ENCODE results near the gene NUP210L. TPM values are rescaled to one million over a fixed set of nuclear protein-coding genes. Genes with fewer than 3 reads are reported as not detected.

NUP210L gene
- total and polyA plus RNA-seq, 2 of the 13 experiments (the other 11 are each of a cell fraction or from before 2014, with no cell fraction given) = not detected

- TF ChIP-seq ZNF574 (CRISPR knock-in tag; IDR thresholded peaks at IDR 0.05) = 0 out of 2 replicates have a peak, but pooled peaks have one; percentile 16
- TF ChIP-seq KAT7 (CRISPR knock-in tag; IDR thresholded peaks at IDR 0.05; ENCODE audit: borderline replicate concordance) = 0 out of 2 replicates have a peak, but pooled peaks have one; percentile 15
- no peak for TF ChIP-seq THYN1 (CRISPR knock-in tag; IDR thresholded peaks at IDR 0.05; ENCODE audit: borderline replicate concordance, low read depth)
- 0 out of 2 replicates have a peak, but pooled peaks have one; percentile 9 for TF ChIP-seq ZNF746 (CRISPR knock-in tag; IDR thresholded peaks at IDR 0.05)
- no peak; the same call in 1 of the 2 replicates for TF ChIP-seq EED (CRISPR knock-in tag; IDR thresholded peaks at IDR 0.05)
- TF ChIP-seq ZNF24 (IDR thresholded peaks at IDR 0.05) = no peak
- TF ChIP-seq, protein P1, sequence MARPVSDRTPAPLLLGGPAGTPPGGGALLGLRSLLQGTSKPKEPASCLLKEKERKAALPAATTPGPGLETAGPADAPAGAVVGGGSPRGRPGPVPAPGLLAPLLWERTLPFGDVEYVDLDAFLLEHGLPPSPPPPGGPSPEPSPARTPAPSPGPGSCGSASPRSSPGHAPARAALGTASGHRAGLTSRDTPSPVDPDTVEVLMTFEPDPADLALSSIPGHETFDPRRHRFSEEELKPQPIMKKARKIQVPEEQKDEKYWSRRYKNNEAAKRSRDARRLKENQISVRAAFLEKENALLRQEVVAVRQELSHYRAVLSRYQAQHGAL (CRISPR knock-in tag; IDR thresholded peaks at IDR 0.05; ENCODE audit: not compliant biosample characterization) = no peak
- no peak for TF ChIP-seq CBFB (CRISPR knock-in tag; IDR thresholded peaks at IDR 0.05)
- TF ChIP-seq ZNF432 (CRISPR knock-in tag; IDR thresholded peaks at IDR 0.05; ENCODE audit: borderline replicate concordance) = no peak
- no peak for TF ChIP-seq ZNF30 (CRISPR knock-in tag; IDR thresholded peaks at IDR 0.05)
- TF ChIP-seq, protein P2, sequence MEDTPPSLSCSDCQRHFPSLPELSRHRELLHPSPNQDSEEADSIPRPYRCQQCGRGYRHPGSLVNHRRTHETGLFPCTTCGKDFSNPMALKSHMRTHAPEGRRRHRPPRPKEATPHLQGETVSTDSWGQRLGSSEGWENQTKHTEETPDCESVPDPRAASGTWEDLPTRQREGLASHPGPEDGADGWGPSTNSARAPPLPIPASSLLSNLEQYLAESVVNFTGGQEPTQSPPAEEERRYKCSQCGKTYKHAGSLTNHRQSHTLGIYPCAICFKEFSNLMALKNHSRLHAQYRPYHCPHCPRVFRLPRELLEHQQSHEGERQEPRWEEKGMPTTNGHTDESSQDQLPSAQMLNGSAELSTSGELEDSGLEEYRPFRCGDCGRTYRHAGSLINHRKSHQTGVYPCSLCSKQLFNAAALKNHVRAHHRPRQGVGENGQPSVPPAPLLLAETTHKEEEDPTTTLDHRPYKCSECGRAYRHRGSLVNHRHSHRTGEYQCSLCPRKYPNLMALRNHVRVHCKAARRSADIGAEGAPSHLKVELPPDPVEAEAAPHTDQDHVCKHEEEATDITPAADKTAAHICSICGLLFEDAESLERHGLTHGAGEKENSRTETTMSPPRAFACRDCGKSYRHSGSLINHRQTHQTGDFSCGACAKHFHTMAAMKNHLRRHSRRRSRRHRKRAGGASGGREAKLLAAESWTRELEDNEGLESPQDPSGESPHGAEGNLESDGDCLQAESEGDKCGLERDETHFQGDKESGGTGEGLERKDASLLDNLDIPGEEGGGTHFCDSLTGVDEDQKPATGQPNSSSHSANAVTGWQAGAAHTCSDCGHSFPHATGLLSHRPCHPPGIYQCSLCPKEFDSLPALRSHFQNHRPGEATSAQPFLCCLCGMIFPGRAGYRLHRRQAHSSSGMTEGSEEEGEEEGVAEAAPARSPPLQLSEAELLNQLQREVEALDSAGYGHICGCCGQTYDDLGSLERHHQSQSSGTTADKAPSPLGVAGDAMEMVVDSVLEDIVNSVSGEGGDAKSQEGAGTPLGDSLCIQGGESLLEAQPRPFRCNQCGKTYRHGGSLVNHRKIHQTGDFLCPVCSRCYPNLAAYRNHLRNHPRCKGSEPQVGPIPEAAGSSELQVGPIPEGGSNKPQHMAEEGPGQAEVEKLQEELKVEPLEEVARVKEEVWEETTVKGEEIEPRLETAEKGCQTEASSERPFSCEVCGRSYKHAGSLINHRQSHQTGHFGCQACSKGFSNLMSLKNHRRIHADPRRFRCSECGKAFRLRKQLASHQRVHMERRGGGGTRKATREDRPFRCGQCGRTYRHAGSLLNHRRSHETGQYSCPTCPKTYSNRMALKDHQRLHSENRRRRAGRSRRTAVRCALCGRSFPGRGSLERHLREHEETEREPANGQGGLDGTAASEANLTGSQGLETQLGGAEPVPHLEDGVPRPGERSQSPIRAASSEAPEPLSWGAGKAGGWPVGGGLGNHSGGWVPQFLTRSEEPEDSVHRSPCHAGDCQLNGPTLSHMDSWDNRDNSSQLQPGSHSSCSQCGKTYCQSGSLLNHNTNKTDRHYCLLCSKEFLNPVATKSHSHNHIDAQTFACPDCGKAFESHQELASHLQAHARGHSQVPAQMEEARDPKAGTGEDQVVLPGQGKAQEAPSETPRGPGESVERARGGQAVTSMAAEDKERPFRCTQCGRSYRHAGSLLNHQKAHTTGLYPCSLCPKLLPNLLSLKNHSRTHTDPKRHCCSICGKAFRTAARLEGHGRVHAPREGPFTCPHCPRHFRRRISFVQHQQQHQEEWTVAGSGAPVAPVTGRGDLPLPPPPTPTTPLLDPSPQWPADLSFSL (CRISPR knock-in tag; IDR thresholded peaks at IDR 0.05) = no peak
- 0 out of 2 replicates have a peak, but pooled peaks have one; percentile 14 for TF ChIP-seq ZZZ3 (CRISPR knock-in tag; IDR thresholded peaks at IDR 0.05; ENCODE audit: borderline replicate concordance)
- TF ChIP-seq, protein P3, sequence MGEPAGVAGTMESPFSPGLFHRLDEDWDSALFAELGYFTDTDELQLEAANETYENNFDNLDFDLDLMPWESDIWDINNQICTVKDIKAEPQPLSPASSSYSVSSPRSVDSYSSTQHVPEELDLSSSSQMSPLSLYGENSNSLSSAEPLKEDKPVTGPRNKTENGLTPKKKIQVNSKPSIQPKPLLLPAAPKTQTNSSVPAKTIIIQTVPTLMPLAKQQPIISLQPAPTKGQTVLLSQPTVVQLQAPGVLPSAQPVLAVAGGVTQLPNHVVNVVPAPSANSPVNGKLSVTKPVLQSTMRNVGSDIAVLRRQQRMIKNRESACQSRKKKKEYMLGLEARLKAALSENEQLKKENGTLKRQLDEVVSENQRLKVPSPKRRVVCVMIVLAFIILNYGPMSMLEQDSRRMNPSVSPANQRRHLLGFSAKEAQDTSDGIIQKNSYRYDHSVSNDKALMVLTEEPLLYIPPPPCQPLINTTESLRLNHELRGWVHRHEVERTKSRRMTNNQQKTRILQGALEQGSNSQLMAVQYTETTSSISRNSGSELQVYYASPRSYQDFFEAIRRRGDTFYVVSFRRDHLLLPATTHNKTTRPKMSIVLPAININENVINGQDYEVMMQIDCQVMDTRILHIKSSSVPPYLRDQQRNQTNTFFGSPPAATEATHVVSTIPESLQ (CRISPR knock-in tag; conservative IDR thresholded peaks at IDR 0.05) = no peak
- TF ChIP-seq KDM5B (CRISPR knock-in tag; IDR thresholded peaks at IDR 0.05; ENCODE audit: borderline replicate concordance) = no peak; the same call in 1 of the 2 replicates
- 0 out of 2 replicates have a peak, but pooled peaks have one; percentile 30 for TF ChIP-seq ATF5 (CRISPR knock-in tag; IDR thresholded peaks at IDR 0.05; ENCODE audit: low read depth)
- TF ChIP-seq SSRP1 (CRISPR knock-in tag; IDR thresholded peaks at IDR 0.05) = no peak
These were observed 27.6 kb upstream of the NUP210L start (continued) for GRCh38 chr1:154182344-154183045.

Data from HepG2 (cell line).